Measurements from ENCODE around the gene SLC5A2.
"Not testable (repeated sequence)": the region's sequence is repeated elsewhere in the genome, so short reads cannot be mapped to it uniquely, and the experiment has no call there.

The SLC5A2 gene

DNA sequence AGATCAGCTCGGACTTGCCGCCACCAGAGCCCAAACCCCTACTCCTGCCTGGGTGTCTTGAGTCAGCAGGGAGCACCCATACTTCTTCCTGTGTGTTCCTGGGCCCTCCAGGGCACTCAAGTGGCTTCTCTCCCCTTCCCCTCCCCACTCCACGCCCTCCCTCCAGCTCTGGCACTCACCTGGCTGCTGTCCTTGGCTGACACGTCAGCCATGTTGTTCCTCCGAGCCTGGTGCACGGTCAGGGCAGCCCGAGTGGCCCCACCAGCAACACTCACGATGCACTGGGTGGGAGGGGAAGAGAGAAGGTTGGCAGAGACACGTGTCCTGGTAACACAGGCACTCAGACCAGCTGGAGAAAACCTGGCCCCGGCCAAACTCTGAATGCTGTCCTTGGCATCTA, 13.7 kb downstream of the SLC5A2 start:
- no peak for DNase-seq (ENCODE audit: low read depth in 2 of 2)

DNA sequence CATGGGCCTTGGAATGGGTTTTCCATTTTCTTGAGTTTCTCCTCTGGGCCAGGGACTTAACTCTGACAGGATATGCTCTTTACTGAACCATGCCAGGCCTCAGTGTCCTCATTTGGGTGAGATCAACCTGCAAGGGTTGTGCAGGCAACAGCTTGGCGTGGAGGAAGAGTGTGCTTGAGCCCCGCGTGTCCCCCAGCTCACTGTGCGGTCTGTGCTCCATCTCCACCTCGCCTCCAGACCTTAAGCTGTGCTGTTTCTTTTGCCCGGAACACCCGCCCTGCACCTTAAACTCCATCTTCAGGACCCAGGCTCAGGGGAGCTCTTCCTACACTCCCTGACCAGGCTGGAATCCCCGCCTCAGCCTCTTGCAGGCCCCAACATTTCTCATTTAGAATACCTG, 15.6 kb downstream of the SLC5A2 start:
- DNase-seq (ENCODE audit: low read depth in 2 of 2), result no peak

GRCh38 chr16:31499928-31500327, 17.0 kb downstream of the SLC5A2 start:
- no peak for DNase-seq (ENCODE audit: low read depth in 2 of 2)

DNA sequence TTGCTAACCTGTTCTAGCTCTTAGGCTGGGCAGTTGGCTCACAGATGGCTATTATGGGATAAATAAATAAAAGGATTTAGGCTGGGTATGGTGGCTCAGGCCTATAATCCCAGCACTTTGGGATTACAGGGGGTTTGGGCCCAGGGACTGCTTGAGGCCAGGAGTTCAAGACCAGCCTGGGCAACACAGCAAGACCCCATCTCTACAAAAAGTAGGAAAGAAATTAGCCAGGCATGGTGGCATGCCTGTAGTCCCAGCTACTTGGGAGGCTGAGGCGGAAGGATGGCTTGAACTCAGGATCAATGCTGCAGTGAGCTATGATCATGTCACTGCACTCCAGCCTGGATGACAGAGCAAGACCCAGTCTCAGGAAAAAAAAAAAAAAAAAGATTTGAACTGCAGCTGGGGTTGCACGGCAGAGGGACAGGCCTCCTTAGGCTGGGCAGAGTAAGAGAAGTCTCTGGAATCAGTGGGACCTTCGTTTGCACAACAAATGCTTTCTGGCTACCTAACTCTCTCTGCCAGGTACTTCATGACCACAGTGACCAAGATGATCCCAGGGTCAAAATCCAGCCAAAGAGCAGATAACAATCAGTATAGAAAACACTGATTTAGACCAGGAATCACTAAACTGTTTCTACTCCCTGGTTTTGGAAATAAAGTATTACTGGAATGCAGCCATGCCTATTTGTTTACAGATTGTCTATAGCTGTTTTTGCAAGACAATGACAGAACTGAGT, 18.5 kb downstream of the SLC5A2 start:
- no peak for DNase-seq (ENCODE audit: low read depth in 2 of 2)

- no peak for DNase-seq (ENCODE audit: low read depth in 2 of 2)
Observed at GRCh38 chr16:31501966-31502348, 19.0 kb downstream of the SLC5A2 start.

- no peak for DNase-seq (ENCODE audit: low read depth in 2 of 2)
Observed at GRCh38 chr16:31502981-31503380, 20.1 kb downstream of the SLC5A2 start.

GRCh38 chr16:31503555-31503954, 20.6 kb downstream of the SLC5A2 start:
- not testable (repeated sequence) for DNase-seq (ENCODE audit: low read depth in 2 of 2)

DNA sequence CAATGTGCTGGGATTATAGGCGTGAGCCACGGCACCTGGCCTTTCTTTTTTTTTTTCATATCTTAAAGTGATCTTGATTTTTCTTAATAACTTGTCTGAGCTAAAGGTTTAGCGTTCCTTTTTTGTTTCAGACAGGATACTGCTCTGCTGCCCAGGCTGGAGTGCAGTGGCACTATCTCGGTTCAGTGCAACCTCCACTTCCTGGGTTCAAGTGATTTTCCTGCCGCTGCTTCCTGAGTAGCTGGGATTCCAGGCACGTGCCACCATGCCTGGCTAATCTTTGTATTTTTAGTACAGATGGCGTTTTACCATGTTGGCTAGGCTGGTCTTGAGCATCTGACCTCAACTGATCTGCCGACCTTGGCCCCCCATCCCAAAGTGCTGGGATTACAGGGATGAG, 21.2 kb downstream of the SLC5A2 start:
- no peak for DNase-seq (ENCODE audit: low read depth in 2 of 2)

DNA sequence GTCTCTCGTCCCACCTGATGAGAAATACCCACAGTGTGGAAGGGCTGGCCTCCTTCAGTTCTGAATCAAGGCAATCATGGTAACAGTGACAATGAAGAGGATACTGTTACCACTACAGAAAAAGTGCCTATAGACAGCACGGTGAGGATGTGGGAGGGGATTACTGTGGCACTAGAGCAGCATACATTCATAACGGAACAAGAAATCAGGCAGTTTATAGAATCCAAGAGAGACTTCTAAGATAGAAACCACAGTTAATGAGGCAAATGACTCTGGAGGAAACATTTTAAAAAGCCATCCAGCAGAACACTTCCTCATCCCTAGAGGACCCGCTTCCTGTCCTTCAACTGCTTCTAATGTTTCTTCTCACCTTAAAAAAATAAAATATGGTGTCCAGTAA, 22.6 kb downstream of the SLC5A2 start:
- DNase-seq (ENCODE audit: low read depth in 2 of 2), result no peak

- DNase-seq (ENCODE audit: low read depth in 2 of 2), result no peak
Observed at GRCh38 chr16:31507617-31507928, 24.6 kb downstream of the SLC5A2 start.

DNA sequence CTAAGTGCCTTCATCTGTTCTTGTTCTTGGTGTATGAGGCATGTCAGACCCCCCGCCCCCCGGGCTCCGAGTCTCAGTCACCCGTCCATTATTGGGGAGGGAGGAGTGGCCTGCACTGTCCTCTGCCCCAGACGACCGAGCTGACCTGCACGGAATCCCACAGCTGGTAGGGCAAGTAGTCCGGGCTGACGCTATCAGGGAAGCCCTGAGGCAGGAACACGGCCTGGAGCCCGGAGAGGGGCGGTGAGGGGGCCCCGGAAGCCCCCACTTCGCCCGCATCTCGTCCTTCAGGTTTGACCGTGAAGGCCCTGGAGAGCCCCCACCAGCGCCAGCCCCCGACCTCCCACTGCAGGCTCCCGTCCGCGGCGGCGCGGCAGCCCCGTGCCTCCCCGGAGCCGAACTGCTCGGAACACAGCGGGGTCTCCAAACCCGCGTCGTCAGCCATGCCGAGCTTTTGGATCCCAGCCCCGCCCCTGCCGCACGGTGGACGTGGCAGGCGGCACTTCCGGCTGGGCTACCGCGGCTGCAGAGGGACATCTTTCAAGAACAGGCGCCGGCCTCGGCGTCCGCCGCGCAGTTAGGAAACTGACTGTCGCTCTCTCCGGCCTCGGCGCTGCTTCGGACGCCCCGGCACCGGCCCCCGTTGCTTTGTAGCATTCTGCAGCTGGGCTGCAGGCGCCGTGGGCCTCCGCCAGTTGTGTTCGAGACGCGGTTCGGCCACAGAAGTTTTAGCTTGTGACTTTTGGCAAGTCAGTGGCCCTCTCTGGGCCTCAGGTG, 25.2 kb downstream of the SLC5A2 start, which contains the start of gene RUSF1:
Gene RUSF1, minus strand, starts transcription at position 463 of the 777 bp plus-strand sequence. Its CDS starts 18 bp downstream, at position 445.
- peak; percentile 79 to 80 for DNase-seq (ENCODE audit: low read depth in 2 of 2)

- no peak for DNase-seq (ENCODE audit: low read depth in 2 of 2)
Observed at GRCh38 chr16:31508706-31509195, 25.8 kb downstream of the SLC5A2 start.

DNA sequence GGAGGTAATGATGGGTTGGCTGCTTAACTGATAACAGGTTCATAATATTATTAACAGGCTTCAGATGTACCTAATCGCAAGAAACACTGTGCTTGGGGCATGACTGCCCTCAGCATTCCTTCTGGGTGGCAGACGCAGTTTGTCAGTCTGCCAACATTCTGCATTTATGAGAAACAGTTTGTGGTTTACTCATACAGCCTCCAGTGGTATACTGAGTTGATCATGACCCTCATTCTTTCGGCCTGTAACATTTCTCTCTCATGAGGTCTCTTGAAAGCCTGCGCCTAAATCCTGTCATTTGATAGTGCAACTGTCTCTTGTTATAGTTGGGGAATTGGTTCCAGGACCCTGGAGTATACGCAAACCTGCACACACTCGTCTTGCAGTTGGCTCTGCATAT, 30.2 kb downstream of the SLC5A2 start:
- DNase-seq (ENCODE audit: low read depth in 2 of 2), result no peak

DNA sequence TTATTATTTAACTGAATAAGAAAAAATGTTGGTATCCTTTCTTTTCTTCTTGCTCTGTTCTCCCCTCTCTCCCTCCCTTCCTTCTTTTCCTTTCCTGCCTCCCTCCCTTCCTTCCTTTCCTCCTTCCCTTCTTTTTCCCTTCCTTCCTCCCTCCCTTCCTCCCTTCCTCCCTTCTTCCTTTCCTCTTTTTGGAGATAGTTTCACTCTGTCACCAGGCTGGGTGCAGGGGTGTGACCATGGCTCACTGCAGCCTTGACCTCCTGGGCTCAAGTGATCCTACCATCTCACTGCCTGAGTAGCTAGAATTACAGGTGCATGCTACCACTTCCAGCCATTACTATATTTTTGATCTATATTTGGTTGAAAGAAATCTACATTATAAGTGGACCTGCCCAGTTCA, 31.0 kb downstream of the SLC5A2 start:
- no peak for DNase-seq (ENCODE audit: low read depth in 2 of 2)

DNA sequence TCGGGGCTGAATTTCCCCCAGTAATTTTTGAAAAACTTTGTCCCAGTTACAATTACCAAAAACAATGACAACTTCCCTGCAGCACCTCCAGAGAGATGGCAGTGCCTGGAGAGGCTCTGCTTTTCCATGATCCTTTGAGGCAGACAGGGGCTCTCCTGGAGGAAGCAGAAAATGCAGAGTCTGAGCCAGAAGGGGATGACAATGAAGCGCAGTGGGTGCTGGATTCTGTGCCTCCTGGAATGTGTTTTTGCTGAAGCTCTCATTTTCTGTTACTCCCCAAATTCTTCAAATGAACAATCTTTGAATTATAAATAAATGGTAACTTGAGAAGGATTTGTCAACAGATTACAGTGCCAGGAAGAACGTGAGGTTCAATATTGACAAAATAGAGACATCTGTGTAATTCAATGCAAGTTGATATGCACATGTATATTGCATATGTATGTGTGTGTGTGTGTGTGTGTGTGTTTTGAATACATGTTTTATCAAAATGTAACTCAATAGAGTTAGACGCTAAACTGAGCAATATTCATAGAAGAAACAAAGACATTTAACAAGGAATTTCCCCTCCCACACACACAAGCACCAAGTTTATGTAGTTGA, 35.0 kb downstream of the SLC5A2 start:
- no peak for DNase-seq (ENCODE audit: low read depth in 2 of 2)

DNA sequence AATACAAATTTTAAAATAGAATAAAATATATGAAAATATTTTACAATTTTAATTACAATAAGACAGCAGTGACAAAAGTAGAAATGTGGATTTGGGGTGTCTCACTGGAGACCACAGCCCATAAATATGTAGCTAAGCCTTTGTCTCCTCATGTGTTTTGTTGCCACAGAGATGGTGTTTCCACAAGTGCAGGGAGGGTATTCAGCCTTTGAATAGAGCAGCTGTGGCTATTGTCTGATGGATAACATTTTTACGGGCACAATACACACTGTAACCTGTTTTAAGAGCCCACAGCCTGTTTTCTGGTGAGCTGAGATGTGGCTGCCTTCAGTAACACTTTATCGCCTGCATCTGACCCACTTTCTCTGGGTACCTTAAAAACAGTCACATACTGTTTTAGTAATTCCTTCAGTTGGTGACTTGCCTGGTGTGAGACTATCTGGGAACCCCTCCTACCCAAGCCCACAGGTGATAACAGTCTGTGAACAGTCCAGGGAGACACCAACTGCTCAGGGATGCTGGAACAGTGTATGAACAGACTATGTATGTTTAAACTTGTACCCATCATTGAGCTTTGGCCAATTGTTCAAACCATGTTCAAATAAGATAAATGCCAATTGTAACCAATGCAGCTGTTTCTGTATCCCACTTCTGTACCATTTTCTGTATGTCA, 37.0 kb downstream of the SLC5A2 start:
- DNase-seq (ENCODE audit: low read depth in 2 of 2), result no peak

GRCh38 chr16:31521368-31521767, 38.4 kb downstream of the SLC5A2 start:
- no peak for DNase-seq (ENCODE audit: low read depth in 2 of 2)

DNA sequence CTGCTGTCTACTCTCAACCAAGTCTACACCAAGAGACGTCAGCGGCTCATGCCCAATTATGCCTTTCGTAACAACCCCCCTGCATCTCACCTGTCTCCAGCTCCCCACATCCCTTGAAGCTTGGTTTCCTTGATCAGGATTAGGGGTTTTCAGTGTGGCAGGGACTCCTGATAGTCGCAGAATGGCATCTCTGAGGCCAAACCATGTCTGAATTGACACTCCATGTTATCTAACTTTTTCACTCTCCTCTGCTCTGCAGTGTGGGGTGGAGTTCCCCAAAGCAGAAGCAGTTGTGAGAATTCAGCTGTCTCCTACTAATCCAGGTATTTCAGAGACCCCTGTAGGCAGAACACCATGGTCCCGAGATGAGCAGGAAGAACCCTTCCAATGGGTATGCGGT, 39.1 kb downstream of the SLC5A2 start:
- no peak for DNase-seq (ENCODE audit: low read depth in 2 of 2)

GRCh38 chr16:31523768-31524167, 40.8 kb downstream of the SLC5A2 start:
- not testable (repeated sequence) for DNase-seq (ENCODE audit: low read depth in 2 of 2)

- DNase-seq (ENCODE audit: low read depth in 2 of 2), result no peak
Observed at GRCh38 chr16:31525113-31525512, 42.2 kb downstream of the SLC5A2 start.

- no peak for DNase-seq (ENCODE audit: low read depth in 2 of 2)
Observed at GRCh38 chr16:31527734-31528274, 44.9 kb downstream of the SLC5A2 start, which contains the start of gene AHSP. AHSP (plus strand) TSS chr16:31527900; CDS start chr16:31528140, 240 bp downstream.

Measured in stimulated activated CD8-positive, alpha-beta memory T cell treated with anti-CD3 and anti-CD28 coated beads, Interleukin-15, amount 100 ng/mL, for 48 hours (primary cell).